Urothelium cell line (cell line): ENCODE data around the gene FNBP1L.
"Not testable (repeated sequence)": the region's sequence is repeated elsewhere in the genome, so short reads cannot be mapped to it uniquely, and the experiment has no call there.

Experiments used
- DNase-seq: peaks from one replicate; pipeline ENCODE4 v3.0.0; 2011; ENCODE audit warnings: low spot score, mixed read lengths
- FAIRE-seq: peaks from 2 replicates; lab custom pipeline; 2011; peaks lifted over from hg19 to GRCh38; lab: Jason Lieb, UNC

The FNBP1L gene

GRCh38 chr1:93588206-93588605 lies 140.3 kb downstream of the FNBP1L start:
- DNase-seq, result no peak
- no peak for FAIRE-seq

DNA sequence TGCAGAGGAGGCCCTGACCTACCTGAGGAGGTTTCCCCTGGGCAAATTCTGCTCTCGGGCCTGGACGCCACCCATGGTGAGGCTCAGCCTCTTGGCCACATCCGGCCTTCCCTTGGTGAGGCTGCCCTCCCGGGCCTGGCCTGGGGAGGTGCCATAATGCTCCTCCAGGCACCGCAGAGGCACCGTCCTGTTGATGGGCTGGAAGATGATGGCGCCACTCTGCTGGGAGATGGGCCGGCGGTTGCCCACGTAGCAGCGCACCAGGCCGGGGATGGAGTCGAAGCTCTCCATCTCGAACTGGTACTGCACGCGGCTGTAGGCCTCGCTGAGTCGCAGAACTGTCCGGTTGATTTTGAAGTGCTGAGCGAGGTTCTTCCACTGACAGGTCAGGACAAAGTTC lies 141.0 kb downstream of the FNBP1L start:
- no peak for FAIRE-seq
- DNase-seq, result no peak

DNA sequence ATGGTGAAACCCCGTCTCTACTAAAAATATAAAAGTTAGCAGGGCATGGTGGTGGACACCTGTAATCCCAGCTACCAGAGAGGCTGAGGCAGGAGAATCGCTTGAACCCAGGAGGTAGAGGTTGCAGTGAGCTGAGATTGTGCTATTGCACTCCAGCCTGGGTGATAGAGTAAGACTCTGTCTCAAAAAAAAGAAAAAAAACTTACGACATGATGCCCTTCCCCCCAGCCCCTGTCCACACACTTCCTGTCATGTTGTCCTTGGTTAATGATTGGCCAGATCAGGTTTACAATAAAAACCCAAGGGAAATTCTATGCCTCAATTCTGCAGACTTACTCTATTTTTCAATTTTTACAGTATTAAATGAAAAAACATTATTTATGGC lies 143.4 kb downstream of the FNBP1L start:
- not testable (repeated sequence) for DNase-seq, FAIRE-seq

- FAIRE-seq, result peak; percentile 35
- DNase-seq, result no peak
Measured at GRCh38 chr1:93591676-93592550, 144.0 kb downstream of the FNBP1L start.

GRCh38 chr1:93592551-93592949 lies 144.6 kb downstream of the FNBP1L start:
- FAIRE-seq (no peak), DNase-seq (no peak)

DNA sequence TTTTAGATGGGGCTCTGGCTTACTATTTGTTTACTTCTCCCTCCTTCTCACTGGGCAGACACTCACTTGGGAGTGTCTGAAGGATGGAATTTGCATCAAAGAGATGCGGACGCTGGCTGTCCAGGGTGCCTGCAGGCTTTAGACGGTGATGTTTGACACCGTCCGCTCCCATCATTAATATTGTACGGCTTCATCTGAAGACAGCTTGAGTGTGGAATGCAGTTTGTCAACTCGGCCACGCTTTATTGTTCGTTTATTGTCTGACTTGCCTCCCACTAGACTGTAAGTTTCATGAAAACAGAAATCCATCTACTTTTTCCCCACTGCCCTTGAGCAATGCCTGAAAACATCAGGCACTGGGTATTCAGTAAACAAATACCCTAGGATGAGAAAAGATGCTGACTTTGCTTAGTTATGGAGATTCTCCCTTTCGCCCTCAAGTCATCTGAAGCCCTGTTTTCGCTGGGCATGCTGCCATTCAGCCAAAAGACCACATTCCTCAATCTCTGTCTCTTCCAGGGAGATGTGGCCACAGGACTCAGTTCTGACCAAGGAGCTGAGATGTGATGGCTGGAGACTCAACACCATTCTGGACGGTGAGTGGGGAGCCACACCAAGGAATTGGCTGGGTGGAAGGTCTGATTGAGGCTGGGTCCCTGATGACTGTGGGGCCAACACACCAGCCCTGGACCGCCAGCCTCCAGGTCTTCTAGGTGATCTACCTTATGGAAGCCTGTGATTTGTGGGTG lies 146.1 kb downstream of the FNBP1L start:
- DNase-seq (no peak), FAIRE-seq (no peak)

GRCh38 chr1:93594603-93594880 lies 146.6 kb downstream of the FNBP1L start:
- no peak for FAIRE-seq

GRCh38 chr1:93595266-93595665 lies 147.3 kb downstream of the FNBP1L start:
- FAIRE-seq, result no peak

More at GRCh38 chr1:93594603-93594880, 146.6 kb downstream of the FNBP1L start:
- no peak for DNase-seq

DNA sequence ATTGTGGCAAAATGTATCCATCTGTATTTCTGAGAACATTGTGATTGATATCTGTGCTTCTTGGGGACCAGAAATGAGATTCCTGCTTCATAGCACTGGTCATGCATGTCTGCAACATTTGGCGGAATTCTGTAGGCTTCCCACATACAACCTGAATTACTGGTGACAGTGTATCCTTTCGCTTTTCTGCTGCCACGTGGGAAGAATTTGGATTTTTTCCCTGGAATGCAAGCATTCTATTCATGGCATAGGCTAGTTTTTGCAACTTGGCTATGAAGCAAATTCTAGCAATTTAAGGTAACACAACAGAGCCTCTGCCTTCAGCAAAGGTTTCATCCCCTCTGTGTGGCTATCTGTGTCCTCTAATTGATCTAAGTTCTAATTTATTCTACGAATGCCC lies 147.8 kb downstream of the FNBP1L start:
- FAIRE-seq (no peak), DNase-seq (no peak)

More at GRCh38 chr1:93595266-93595665, 147.3 kb downstream of the FNBP1L start:
- no peak for DNase-seq

DNA sequence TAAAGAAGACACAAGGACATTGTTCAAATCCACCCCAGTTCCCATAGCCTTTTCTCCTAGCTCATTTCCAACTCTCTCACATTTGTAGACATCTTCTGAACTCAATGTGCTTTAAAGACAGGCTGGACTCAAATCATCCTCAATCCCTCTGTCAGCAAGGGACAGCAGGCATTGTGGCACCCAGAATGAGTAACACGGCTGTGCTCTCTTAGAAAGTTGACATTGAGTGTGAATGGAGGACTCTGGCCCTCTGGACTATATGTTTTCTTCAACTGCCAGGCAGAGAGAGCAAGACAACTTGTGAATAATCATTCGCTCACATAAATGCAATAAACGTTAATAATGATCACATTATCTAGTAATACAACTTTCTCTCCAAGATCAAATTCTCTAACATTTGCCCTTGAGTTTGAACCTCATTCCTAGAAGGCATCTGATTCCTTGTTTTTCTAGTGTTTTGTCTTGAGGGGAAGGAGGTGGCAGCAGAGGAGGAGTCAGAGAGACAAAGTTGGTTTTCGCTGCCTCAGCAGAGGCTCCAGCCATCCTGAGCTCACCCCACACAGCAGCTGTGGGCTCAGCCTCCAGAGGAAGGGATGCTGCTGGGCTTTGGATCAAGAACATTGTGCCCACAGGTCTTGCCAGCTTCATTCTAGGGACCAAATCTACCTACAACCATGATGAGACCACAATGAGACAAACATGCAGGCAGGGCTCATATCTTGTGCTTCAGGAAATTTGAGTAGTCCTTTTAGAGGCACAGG lies 148.6 kb downstream of the FNBP1L start:
- FAIRE-seq (no peak), DNase-seq (no peak)

GRCh38 chr1:93597709-93598108 lies 149.8 kb downstream of the FNBP1L start:
- FAIRE-seq (no peak), DNase-seq (no peak)

- no peak for DNase-seq
- no peak for FAIRE-seq
Measured at GRCh38 chr1:93598396-93598795, 150.5 kb downstream of the FNBP1L start.

- DNase-seq, result no peak
- no peak for FAIRE-seq
Measured at GRCh38 chr1:93598861-93599439, 151.0 kb downstream of the FNBP1L start.

GRCh38 chr1:93599479-93599878 lies 151.6 kb downstream of the FNBP1L start:
- no peak for DNase-seq
- FAIRE-seq, result no peak

DNA sequence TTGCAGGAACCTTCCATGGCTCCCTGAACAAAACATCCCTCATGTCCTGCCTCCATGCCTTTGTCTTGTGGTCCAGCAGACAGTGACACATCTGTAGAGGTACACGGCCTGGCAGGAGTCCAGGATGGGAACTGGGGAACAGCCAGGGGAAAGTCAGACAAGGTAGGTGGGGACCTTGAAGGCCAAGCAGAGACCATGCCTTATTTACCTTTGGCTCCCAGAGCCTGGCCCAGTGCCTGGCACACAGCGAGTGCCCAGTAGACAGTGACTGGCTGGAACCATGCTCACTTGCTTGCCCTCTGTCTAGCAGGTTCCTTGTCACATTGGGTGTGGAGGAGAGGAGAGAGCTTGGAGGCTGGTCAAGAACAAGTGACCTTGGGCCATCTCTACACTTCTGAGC lies 152.7 kb downstream of the FNBP1L start:
- no peak for DNase-seq
- no peak for FAIRE-seq

DNA sequence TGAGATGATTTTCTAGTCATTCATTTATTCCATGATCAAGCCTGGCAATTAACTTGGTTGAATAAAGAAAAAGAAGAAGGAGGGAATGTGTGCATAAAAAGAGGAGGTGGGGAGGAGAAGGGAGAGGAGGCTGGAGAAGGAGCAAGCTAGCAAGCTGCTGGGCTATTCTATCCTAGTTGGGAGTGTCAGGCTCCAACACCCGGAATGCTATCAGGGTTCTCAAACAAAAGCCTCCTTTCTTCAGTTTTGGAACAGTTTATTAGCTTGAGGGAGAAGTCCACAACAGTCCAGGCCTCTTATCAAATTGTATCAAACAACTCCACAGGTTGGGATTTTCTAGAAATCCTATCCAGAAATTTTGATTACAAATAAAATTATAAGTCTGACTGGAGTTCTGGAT lies 153.8 kb downstream of the FNBP1L start:
- no peak for FAIRE-seq
- no peak for DNase-seq

DNA sequence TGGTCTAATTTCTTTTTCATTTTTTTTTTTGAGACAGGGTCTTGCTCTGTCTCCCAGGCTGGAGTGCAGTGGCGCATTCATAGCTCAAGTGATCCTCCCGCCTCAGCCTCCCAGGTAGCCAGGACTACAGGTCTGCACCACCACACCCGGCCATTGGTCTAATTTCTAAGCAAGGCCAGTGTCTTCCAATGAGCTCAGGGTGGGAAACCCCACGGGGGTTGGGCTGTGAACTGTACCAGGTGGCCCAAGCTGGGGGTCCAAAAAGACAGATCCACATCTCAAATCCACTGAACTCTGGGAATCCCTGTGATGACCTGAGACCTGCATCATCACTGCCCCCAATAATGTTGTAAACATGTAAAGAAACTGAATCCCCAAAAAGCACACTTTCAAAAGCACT lies 154.2 kb downstream of the FNBP1L start:
- FAIRE-seq, result no peak
- DNase-seq, result no peak

DNA sequence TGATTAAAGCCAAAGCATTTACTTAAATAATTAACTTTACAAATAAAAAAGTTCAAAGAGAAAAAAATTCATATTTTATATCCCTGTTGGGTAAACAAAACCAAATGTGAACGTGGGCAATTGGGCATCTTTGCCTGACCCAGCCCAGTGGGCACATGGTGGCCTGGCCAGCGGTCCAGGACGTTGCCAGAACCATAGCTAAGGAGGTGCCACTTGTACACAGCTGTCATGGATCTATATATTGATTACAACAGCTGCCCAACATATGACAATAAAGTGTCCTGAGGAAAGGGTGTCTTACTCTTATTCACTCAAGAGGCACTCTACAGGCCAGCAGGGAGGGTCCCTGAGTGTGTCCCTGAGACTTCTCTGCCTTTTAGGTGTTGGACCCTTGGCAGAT lies 155.2 kb downstream of the FNBP1L start:
- FAIRE-seq (no peak), DNase-seq (no peak)

GRCh38 chr1:93603601-93604000 lies 155.7 kb downstream of the FNBP1L start:
- no peak for DNase-seq
- no peak for FAIRE-seq
